Skeletal muscle tissue (tissue), 5 donors: ENCODE measurements around the gene GOLGA6A. TPM values are rescaled to one million over a fixed set of nuclear protein-coding genes. Genes with fewer than 3 reads are reported as not detected.

Experiments
- H3K27ac ChIP-seq: one replicate; pipeline ENCODE4 v1.7.0; 2013; ENCODE audit warnings: mild to moderate bottlenecking, low read depth, low read length, inconsistent platforms
- H3K27me3 ChIP-seq, 3 donors: one replicate each; pipeline ENCODE4 v1.7.0; 2013; ENCODE audit warnings: low read length in 3 of 3; ENCODE audit not compliant: control insufficient read depth in 3 of 3, insufficient read depth in 3 of 3
- H3K36me3 ChIP-seq, 3 donors: one replicate each; pipeline ENCODE4 v1.7.0; 2013; ENCODE audit warnings: low read length in 3 of 3; ENCODE audit not compliant: control insufficient read depth in 3 of 3, insufficient read depth in 3 of 3
- H3K4me1 ChIP-seq, 3 donors: one replicate each; pipeline ENCODE4 v1.7.0; 2013; ENCODE audit warnings: low read length in 3 of 3, mild to moderate bottlenecking in 3 of 3; ENCODE audit not compliant: control insufficient read depth in 3 of 3, insufficient read depth in 3 of 3
- H3K4me3 ChIP-seq, 3 donors: one replicate each; pipeline ENCODE4 v1.7.0; 2013; ENCODE audit warnings: low read length in 3 of 3
- H3K9ac ChIP-seq, 3 donors: one replicate each; pipeline ENCODE4 v1.7.0; 2013; ENCODE audit warnings: low read length in 3 of 3, mild to moderate bottlenecking in 3 of 3, moderate library complexity in 2 of 3, low read depth in 1 of 3
- H3K9me3 ChIP-seq, 3 donors: one replicate each; pipeline ENCODE4 v1.7.0; 2013; ENCODE audit warnings: low read length in 3 of 3; ENCODE audit not compliant: control insufficient read depth in 3 of 3
- small RNA-seq: library from RNA; depleted of rRNA; stranded (forward); fragments of <200 nt; gene quantifications from one replicate; pipeline ENCODE3, GENCODE V24; 2014
- total RNA-seq: library from RNA; depleted of rRNA; stranded (reverse); fragments of >200 nt; gene quantifications from one replicate; pipeline ENCODE4 v1.2.3, GENCODE V29; 2014
- donor health status: Osteomylitis.

The GOLGA6A gene
- total RNA-seq, 1 donor from 2014 or later, result 1.0 TPM

DNA sequence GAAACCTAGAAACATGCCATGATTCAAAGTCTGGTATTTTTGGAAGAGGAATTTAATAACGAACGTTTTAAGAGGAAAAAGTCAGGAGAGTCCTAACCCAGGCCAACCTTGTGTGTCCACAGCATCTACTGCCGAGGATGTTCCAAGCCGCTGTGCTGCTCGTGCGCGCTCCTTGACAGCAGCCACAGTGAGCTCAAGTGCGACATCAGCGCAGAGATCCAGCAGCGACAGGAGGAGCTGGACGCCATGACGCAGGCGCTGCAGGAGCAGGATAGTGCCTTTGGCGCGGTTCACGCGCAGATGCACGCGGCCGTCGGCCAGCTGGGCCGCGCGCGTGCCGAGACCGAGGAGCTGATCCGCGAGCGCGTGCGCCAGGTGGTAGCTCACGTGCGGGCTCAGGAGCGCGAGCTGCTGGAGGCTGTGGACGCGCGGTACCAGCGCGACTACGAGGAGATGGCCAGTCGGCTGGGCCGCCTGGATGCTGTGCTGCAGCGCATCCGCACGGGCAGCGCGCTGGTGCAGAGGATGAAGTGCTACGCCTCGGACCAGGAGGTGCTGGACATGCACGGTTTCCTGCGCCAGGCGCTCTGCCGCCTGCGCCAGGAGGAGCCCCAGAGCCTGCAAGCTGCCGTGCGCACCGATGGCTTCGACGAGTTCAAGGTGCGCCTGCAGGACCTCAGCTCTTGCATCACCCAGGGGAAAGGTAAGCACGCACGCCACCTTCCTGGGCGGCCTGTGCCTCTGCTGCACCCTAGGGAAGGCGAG, 59.5 kb downstream of the GOLGA6A start:
- Histone ChIP-seq H3K9me3 (no peaks in the 10 kb centered on the region), H3K27ac (no peak overlapping the region), H3K36me3 (peaks cover 29 to 39% (median 36%) of the 10 kb centered on the region in 3 donors), H3K4me1 (peaks cover 18 to 23% (median 18%) of the 10 kb centered on the region in 3 donors), H3K4me3 (no peak overlapping the region), H3K9ac (no peak overlapping the region), H3K27me3 (no peaks in the 10 kb centered on the region)

Small RNA genes within 50 kb of the gene (small RNA-seq; reads per million reads assigned to genes)
- gene RN7SL429P, result not detected

Other genes starting within 250 kb of the GOLGA6A start
- gene TBC1D21, start 209.0 kb downstream of the GOLGA6A start, total RNA-seq, result not detected
- gene LOXL1, start 156.1 kb downstream of the GOLGA6A start, total RNA-seq, result 7.8 TPM
- 14.1 TPM for gene STOML1, start 90.3 kb downstream of the GOLGA6A start, total RNA-seq
- 14.1 TPM for gene PML, start 87.8 kb downstream of the GOLGA6A start, total RNA-seq
- 2.1 TPM for gene ISLR2, start 48.0 kb upstream of the GOLGA6A start, total RNA-seq
- 85.6 TPM for gene ISLR, start 91.2 kb upstream of the GOLGA6A start, total RNA-seq
- gene STRA6, start 120.2 kb upstream of the GOLGA6A start, total RNA-seq, result 1.0 TPM
- gene CCDC33, start 153.8 kb upstream of the GOLGA6A start, total RNA-seq, result 0.52 TPM